Fibroblast of the conjunctiva (primary cell): ENCODE data around the gene MOK.

Source experiments
- DNase-seq: peaks from one replicate; pipeline ENCODE4 v3.0.0-alpha.2; 2010; ENCODE audit warnings: low read depth

Gene MOK

GRCh38 chr14:102283631-102284129 lies 21.3 kb downstream of the MOK start:
- DNase-seq: no peak

GRCh38 chr14:102282751-102283465 lies 22.1 kb downstream of the MOK start:
- no peak for DNase-seq

- peak; percentile 33 for DNase-seq
Measured at GRCh38 chr14:102280376-102280962, 24.5 kb downstream of the MOK start.

DNA sequence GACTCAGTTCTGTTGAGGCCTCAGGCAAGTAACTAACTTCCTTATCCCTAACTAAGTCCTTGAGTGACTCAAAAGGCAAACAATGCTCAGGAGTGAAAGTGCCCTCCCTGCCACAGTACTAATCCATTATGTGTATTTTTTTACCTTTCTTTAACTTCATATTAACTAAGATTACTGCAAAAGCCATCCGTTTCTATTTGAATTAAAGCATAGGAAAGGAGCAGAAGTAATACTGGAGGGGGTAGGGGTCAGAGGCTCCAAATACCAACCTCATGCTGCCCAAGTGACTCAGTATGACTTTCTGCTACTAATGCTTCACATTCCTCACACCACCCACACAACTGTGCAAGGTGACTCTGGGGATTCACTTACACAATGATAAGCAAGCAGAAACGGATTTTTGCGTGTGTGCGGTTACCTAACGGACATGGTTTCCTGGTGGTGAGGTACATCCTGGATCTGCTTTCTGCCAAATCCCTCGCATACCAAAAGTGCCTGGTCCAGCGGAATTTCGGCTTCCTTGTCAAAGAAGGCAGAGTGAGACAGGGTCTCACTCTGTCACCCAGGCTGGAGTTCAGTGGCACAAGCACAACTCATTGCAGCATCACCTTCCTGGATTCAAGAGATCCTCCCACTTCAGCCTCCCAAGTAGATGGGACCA lies 25.1 kb downstream of the MOK start:
- DNase-seq: peak; percentile 69

GRCh38 chr14:102279282-102279681 lies 25.7 kb downstream of the MOK start:
- no peak for DNase-seq

DNA sequence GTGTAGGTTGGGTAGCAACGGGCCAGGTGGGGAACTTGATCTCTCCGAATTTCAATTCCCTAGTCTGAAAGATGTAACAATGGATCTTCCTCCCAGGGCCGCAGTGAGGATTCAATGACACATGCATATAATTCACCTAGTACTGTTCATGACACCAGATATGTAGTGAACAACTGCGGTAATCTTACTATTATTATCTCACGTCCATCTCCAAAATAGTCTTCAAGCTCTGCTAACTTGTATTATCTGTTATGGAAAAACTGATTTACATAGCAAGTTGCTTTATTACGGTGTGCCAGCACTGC lies 26.4 kb downstream of the MOK start:
- no peak for DNase-seq

- DNase-seq: no peak
Measured at GRCh38 chr14:102277874-102278630, 26.9 kb downstream of the MOK start.

- no peak for DNase-seq
Measured at GRCh38 chr14:102275866-102276265, 29.1 kb downstream of the MOK start.

DNA sequence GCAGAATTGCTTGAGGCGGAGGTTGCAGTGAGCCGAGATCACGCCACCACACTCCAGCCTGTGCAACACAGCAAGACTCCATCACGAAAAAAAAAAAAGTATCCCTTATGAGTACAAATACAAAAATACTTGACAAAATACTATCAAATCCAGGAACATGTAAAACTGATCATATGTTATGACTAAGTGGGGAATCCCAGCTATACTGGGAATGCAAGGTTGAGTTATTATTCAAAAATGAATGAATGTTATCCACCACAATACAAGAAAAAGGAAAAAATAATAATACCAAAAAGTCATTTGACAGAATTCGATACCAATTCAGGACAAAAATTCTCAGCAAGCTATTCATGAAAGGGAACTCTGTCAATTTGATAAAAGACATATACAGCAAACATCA lies 32.6 kb downstream of the MOK start:
- no peak for DNase-seq

GRCh38 chr14:102264775-102265174 lies 40.2 kb downstream of the MOK start:
- DNase-seq: no peak

- no peak for DNase-seq
Measured at GRCh38 chr14:102264355-102264754, 40.6 kb downstream of the MOK start.

DNA sequence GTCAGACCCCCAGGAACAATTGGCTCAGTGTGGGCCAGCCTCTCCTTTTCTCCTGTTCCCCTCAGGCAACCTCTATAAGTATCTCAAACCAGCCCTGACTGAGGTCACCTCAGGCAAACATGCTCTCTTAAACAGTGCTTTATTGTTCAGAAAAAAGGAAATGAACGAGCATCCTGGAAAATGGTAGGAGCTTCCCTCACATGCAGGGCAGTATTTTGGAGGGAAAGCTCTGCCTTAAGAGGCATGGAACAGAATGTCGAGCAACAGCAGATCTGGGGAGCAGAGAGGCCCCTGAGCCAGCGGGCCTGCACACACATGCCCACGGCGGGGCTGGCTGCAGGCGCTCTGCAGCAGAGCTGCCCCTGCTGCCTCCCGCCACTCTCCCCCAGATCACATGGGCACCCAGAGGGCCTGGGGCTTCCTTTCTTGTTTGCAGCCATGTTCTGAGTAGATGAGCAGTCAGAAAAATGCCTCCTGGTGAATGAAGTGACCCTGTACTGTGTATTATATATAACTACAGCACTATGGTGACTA lies 42.0 kb downstream of the MOK start:
- no peak for DNase-seq

GRCh38 chr14:102258136-102258535 lies 46.8 kb downstream of the MOK start:
- no peak for DNase-seq

- DNase-seq: no peak
Measured at GRCh38 chr14:102256716-102257115, 48.2 kb downstream of the MOK start.

GRCh38 chr14:102255401-102256190 lies 49.4 kb downstream of the MOK start:
- DNase-seq: no peak

DNA sequence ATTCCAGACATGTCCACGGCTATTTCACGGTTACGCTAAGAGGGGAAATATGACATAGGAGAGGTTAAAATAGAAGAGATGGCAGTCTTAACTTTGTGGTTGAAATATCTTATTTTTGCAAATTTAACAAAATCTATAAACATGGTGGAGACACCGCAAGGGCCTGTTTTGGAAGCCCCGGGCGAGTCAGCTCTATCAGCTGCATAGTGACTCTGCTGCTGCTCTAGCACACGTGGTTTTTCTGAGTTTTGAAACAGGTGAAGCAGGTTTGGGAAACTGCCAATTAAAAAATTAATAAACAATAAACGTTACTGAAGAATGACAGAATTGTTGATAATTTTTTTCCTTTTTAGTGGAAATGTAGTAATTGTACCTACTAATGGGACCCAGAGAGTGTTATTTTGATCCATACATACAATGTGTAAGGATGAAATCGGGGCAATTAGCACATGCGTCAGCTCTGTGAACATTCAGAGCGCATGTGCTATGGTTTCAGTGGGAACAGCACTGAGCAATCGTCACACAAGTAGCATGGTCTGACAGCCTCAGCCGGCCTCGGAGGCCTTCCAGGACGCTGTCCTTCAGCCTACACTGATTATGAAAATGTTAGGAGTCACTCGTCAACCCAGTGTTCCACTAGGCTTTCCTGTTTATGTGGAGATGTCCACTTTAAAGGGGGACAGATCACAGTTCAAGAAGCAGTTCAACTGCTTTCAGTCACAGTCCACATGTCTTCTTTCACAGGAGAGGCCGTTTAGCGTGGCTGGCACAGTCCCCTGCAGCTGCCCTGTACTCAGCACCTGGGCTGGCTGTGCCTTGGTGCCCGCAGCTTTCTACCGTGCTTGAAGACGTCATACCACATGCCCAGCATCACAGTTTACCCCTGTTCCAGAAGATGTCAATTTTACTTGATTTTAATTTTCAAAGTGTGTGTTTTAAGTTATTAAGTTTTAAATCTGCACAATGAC lies 51.8 kb downstream of the MOK start:
- DNase-seq: no peak

- no peak for DNase-seq
Measured at GRCh38 chr14:102251161-102251560, 53.8 kb downstream of the MOK start.

- no peak for DNase-seq
Measured at GRCh38 chr14:102250636-102251035, 54.3 kb downstream of the MOK start.

- DNase-seq: no peak
Measured at GRCh38 chr14:102249981-102250380, 55.0 kb downstream of the MOK start.

- no peak for DNase-seq
Measured at GRCh38 chr14:102249041-102249440, 55.9 kb downstream of the MOK start.
